Measurements from ENCODE around the gene DMPK.
A peak's percentile ranks its signal among the peaks of the same experiment; 100 is the strongest.

DMPK gene

GRCh38 chr19:45782162-45782691 lies at the start of gene DMPK:
TSS of gene DMPK (minus strand) at chr19:45782490. CDS start at chr19:45782352, 138 bp downstream.
- no peak for DNase-seq

GRCh38 chr19:45828945-45829344 lies 46.7 kb upstream of the DMPK start:
- no peak for DNase-seq

GRCh38 chr19:45828523-45828922 lies 46.2 kb upstream of the DMPK start:
- DNase-seq = no peak

- no peak for DNase-seq
Measured at GRCh38 chr19:45827459-45828093, 45.3 kb upstream of the DMPK start.

GRCh38 chr19:45826934-45827333 lies 44.6 kb upstream of the DMPK start:
- no peak for DNase-seq

GRCh38 chr19:45825917-45826893 lies 43.9 kb upstream of the DMPK start:
- DNase-seq = no peak

GRCh38 chr19:45825263-45825605 lies 42.9 kb upstream of the DMPK start:
- no peak for DNase-seq

- no peak for DNase-seq
Measured at GRCh38 chr19:45824531-45825262, 42.4 kb upstream of the DMPK start.

- no peak for DNase-seq
Measured at GRCh38 chr19:45824041-45824471, 41.8 kb upstream of the DMPK start.

- DNase-seq = no peak
Measured at GRCh38 chr19:45823182-45823581, 40.9 kb upstream of the DMPK start.

GRCh38 chr19:45822716-45823115 lies 40.4 kb upstream of the DMPK start:
- DNase-seq = no peak

GRCh38 chr19:45821570-45821969 lies 39.3 kb upstream of the DMPK start:
- DNase-seq = no peak

GRCh38 chr19:45821103-45821521 lies 38.8 kb upstream of the DMPK start:
- no peak for DNase-seq

GRCh38 chr19:45820413-45821102 lies 38.3 kb upstream of the DMPK start:
- DNase-seq = no peak

GRCh38 chr19:45819769-45820168 lies 37.5 kb upstream of the DMPK start:
- DNase-seq = no peak

- no peak for DNase-seq
Measured at GRCh38 chr19:45817725-45818301, 35.5 kb upstream of the DMPK start.

GRCh38 chr19:45817010-45817724 lies 34.9 kb upstream of the DMPK start:
- DNase-seq = peak; percentile 99

- DNase-seq = no peak
Measured at GRCh38 chr19:45816236-45817009, 34.1 kb upstream of the DMPK start.

- no peak for DNase-seq
Measured at GRCh38 chr19:45815481-45816216, 33.4 kb upstream of the DMPK start.
